IMR-90 (cell line): ENCODE measurements around the gene SAAL1. TPM values are rescaled to one million over a fixed set of nuclear protein-coding genes. Genes with fewer than 3 reads are reported as not detected.

Experiments used
- ATAC-seq: fragments of 200-7000 bp; cut with Tn5 transposase; 2 replicates; pipeline ENCODE4 v1.9.1; 2020; ENCODE audit warnings: low read depth, mild to moderate bottlenecking, moderate library complexity
- BruUV-seq: library from RNA; stranded (reverse); fragments of 400-500 nt; replicated peaks from 2 replicates; lab custom pipeline; 2021; lab: Mats Ljungman, UMichigan
- CTCF ChIA-PET: fragments of 300-600 bp; formaldehyde crosslinking; extraction: SDS; loops from one replicate; lab custom pipeline; 2021; ENCODE audit warnings: antibody characterized with exemption; lab: Yijun Ruan, JAX
- POLR2A ChIA-PET: fragments of 300-600 bp; sonication (Branson Sonifier 250); formaldehyde crosslinking; loops from one replicate; lab custom pipeline; 2022; ENCODE audit warnings: antibody characterized with exemption; ENCODE audit not compliant: unreplicated experiment; lab: Charles Lee
- DNase-seq: peaks from one replicate; pipeline ENCODE4 v3.0.0; 2013
- H2AFZ ChIP-seq: replicated peaks from 2 replicates; pipeline ENCODE3; 2013; ENCODE audit warnings: low read length, mild to moderate bottlenecking; ENCODE audit not compliant: poor library complexity
- H2AK5ac ChIP-seq: 2 replicates; pipeline ENCODE4 v1.6.1; 2013; ENCODE audit warnings: low read depth, low read length, inconsistent platforms
- H2AK9ac ChIP-seq: replicated peaks from 2 replicates; pipeline ENCODE3; 2013; ENCODE audit warnings: mild to moderate bottlenecking, low read depth, low read length, moderate library complexity; ENCODE audit not compliant: poor library complexity
- H2BK120ac ChIP-seq: 2 replicates; pipeline ENCODE4 v1.6.1; 2013; ENCODE audit warnings: low read depth, low read length, inconsistent platforms
- H2BK15ac ChIP-seq: 3 replicates; pipeline ENCODE4 v1.6.1; 2013; ENCODE audit warnings: low read depth, low read length, inconsistent platforms
- H2BK20ac ChIP-seq: 2 replicates; pipeline ENCODE4 v1.6.1; 2013; ENCODE audit warnings: low read depth, mild to moderate bottlenecking, inconsistent platforms, low read length, moderate library complexity
- H2BK5ac ChIP-seq: 2 replicates; pipeline ENCODE4 v1.6.1; 2013; ENCODE audit warnings: mild to moderate bottlenecking, low read depth, low read length, inconsistent platforms; ENCODE audit not compliant: poor library complexity, severe bottlenecking
- H3K14ac ChIP-seq: replicated peaks from 2 replicates; pipeline ENCODE4 v1.6.1; 2013; ENCODE audit warnings: low read depth, low read length, inconsistent platforms
- H3K18ac ChIP-seq: 2 replicates; pipeline ENCODE4 v1.6.1; 2013; ENCODE audit warnings: low read depth, low read length, control low read depth
- H3K23ac ChIP-seq: 2 replicates; pipeline ENCODE4 v1.6.1; 2013; ENCODE audit warnings: low read depth, low read length, inconsistent platforms
- H3K27ac ChIP-seq: 2 replicates; pipeline ENCODE4 v1.5.1; 2013; ENCODE audit warnings: mild to moderate bottlenecking, control low read depth, low read length; ENCODE audit not compliant: insufficient read depth
- H3K27me3 ChIP-seq: 2 replicates; pipeline ENCODE4 v1.6.1; 2013; ENCODE audit warnings: low read length; ENCODE audit not compliant: control insufficient read depth, insufficient read depth
- H3K36me3 ChIP-seq: 2 replicates; pipeline ENCODE4 v1.6.1; 2013; ENCODE audit warnings: low read length, mixed read lengths; ENCODE audit not compliant: control insufficient read depth, insufficient read depth
- H3K4ac ChIP-seq: 2 replicates; pipeline ENCODE4 v1.6.1; 2013; ENCODE audit warnings: low read depth, low read length, inconsistent platforms
- H3K4me1 ChIP-seq: 2 replicates; pipeline ENCODE4 v1.6.1; 2013; ENCODE audit warnings: low read length, mixed read lengths; ENCODE audit not compliant: control insufficient read depth, insufficient read depth
- H3K4me2 ChIP-seq: 2 replicates; pipeline ENCODE4 v1.6.1; 2013; ENCODE audit warnings: low read depth, mild to moderate bottlenecking, control low read depth, low read length, moderate library complexity
- H3K4me3 ChIP-seq: 2 replicates; pipeline ENCODE4 v1.5.1; 2013; ENCODE audit warnings: low read depth, mild to moderate bottlenecking, control low read depth, low read length, moderate library complexity; ENCODE audit not compliant: insufficient read depth
- H3K56ac ChIP-seq: 2 replicates; pipeline ENCODE4 v1.6.1; 2013; ENCODE audit warnings: low read length, inconsistent platforms; ENCODE audit not compliant: insufficient read depth; ENCODE audit errors: extremely low read depth
- H3K79me1 ChIP-seq, 2 experiments: 2 replicates each; pipeline ENCODE4 v1.6.1; 2013; ENCODE audit warnings: low read length in 2 of 2, inconsistent platforms in 1 of 2, low read depth in 1 of 2
- H3K9ac ChIP-seq: 2 replicates; pipeline ENCODE4 v1.6.1; 2013; ENCODE audit warnings: low read depth, low read length, control low read depth
- H3K9me1 ChIP-seq: 2 replicates; pipeline ENCODE4 v1.6.1; 2013; ENCODE audit warnings: low read length, inconsistent platforms; ENCODE audit not compliant: insufficient read depth
- H3K9me3 ChIP-seq: 2 replicates; pipeline ENCODE4 v1.6.1; 2013; ENCODE audit warnings: low read length; ENCODE audit not compliant: control insufficient read depth, insufficient read depth
- H4K20me1 ChIP-seq: 2 replicates; pipeline ENCODE4 v1.6.1; 2013; ENCODE audit warnings: low read length, inconsistent platforms; ENCODE audit not compliant: insufficient read depth
- H4K5ac ChIP-seq: 2 replicates; pipeline ENCODE4 v1.6.1; 2013; ENCODE audit warnings: mild to moderate bottlenecking, low read depth, low read length, control low read depth
- H4K8ac ChIP-seq, 2 experiments: 2 replicates each; pipeline ENCODE4 v1.6.1; 2013; ENCODE audit warnings: low read depth in 2 of 2, low read length in 2 of 2, control low read depth in 1 of 2, inconsistent platforms in 1 of 2
- H4K91ac ChIP-seq: 2 replicates; pipeline ENCODE4 v1.6.1; 2013; ENCODE audit warnings: low read depth, low read length, inconsistent platforms; ENCODE audit not compliant: insufficient read depth
- BHLHE40 ChIP-seq: fragments of 150-350 bp; IDR thresholded peaks from 2 replicates; pipeline ENCODE4 v1.6.1; 2016; ENCODE audit warnings: mild to moderate bottlenecking, low read depth, low read length
- CEBPB ChIP-seq: IDR thresholded peaks from 2 replicates; pipeline ENCODE4 v1.6.1; 2012; ENCODE audit warnings: low read depth, low read length, improper control_type of control experiment
- CHD1 ChIP-seq: IDR thresholded peaks from 2 replicates; pipeline ENCODE4 v1.6.1; 2012; ENCODE audit warnings: low read depth, low read length, improper control_type of control experiment
- FOS ChIP-seq: fragments of 150-350 bp; IDR thresholded peaks from 2 replicates; pipeline ENCODE4 v1.6.1; 2016; ENCODE audit warnings: low read depth, low read length
- MAFK ChIP-seq: IDR thresholded peaks from 2 replicates; pipeline ENCODE4 v1.6.1; 2012; ENCODE audit warnings: low read depth, low read length, improper control_type of control experiment
- MAZ ChIP-seq: IDR thresholded peaks from 2 replicates; pipeline ENCODE4 v1.6.1; 2012; ENCODE audit warnings: low read depth, mild to moderate bottlenecking, low read length, improper control_type of control experiment, moderate library complexity, borderline replicate concordance
- MXI1 ChIP-seq: IDR thresholded peaks from 2 replicates; pipeline ENCODE4 v1.6.1; 2012; ENCODE audit warnings: low read depth, mild to moderate bottlenecking, low read length, moderate library complexity, borderline replicate concordance
- NFE2L2 ChIP-seq: fragments of 150-350 bp; IDR thresholded peaks from 2 replicates; pipeline ENCODE4 v1.6.1; 2016; ENCODE audit warnings: low read depth, mild to moderate bottlenecking, low read length
- POLR2A ChIP-seq: IDR thresholded peaks from 2 replicates; pipeline ENCODE4 v1.6.1; 2012; ENCODE audit warnings: mild to moderate bottlenecking, low read depth, low read length
- RAD21 ChIP-seq: IDR thresholded peaks from 2 replicates; pipeline ENCODE4 v1.6.1; 2012; ENCODE audit warnings: low read length, improper control_type of control experiment
- RCOR1 ChIP-seq: IDR thresholded peaks from 2 replicates; pipeline ENCODE4 v1.6.1; 2012; ENCODE audit warnings: mild to moderate bottlenecking, low read length, improper control_type of control experiment; ENCODE audit not compliant: insufficient replicate concordance
- RFX5 ChIP-seq: IDR thresholded peaks from 2 replicates; pipeline ENCODE4 v1.8.0; 2012; ENCODE audit warnings: low read depth, mild to moderate bottlenecking, low read length, moderate library complexity
- SMC3 ChIP-seq: fragments of 150-350 bp; IDR thresholded peaks from 2 replicates; pipeline ENCODE4 v1.6.1; 2016; ENCODE audit warnings: low read depth, mild to moderate bottlenecking, antibody characterized with exemption, low read length, moderate library complexity
- WGBS, 2 experiments: methylation state at CpG; one replicate each; pipeline versions ENCODE4 v1.1.5 to v1.1.7; 2013; ENCODE audit warnings: missing lambda C conversion rate in 2 of 2; ENCODE audit not compliant: insufficient read length in 1 of 2; ENCODE audit errors: extremely low coverage in 2 of 2; 5-methylcytosine and 5-hydroxymethylcytosine counted together
- dilution Hi-C: fragments of 300-500 bp; cut with HindIII; formaldehyde crosslinking; loops from one replicate; pipeline ENCODE4 v1.14.3; 2018; ENCODE audit warnings: low sequenced_read_pairs; ENCODE audit not compliant: unreplicated experiment
- in situ Hi-C: fragments of 300-500 bp; cut with MboI; formaldehyde crosslinking; loops from 3 replicates; pipeline ENCODE4 v1.14.3; 2019; ENCODE audit warnings: low sequenced_read_pairs, inconsistent platforms, mixed read lengths
- intact Hi-C: fragments of 100-400 bp; cut with micrococcal nuclease; formaldehyde crosslinking; loops from 2 replicates; pipeline ENCODE4 v1.10.0; 2022
- polyA plus RNA-seq, 3 experiments: library from polyadenylated mRNA; depleted of rRNA; stranded (reverse); fragments of >200 nt; gene quantifications; 2 replicates each; pipeline ENCODE4 v1.2.3, GENCODE V29; 2012; ENCODE audit warnings: low replicate concordance in 1 of 3
- total RNA-seq: library from RNA; depleted of rRNA; stranded (reverse); fragments of >200 nt; gene quantifications from 2 replicates; pipeline ENCODE4 v1.2.3, GENCODE V29; 2012
- TF ChIP-seq, protein P1 (sequence below): fragments of 150-350 bp; IDR thresholded peaks from 2 replicates; pipeline ENCODE4 v1.6.1; 2016; ENCODE audit warnings: low read depth, mild to moderate bottlenecking, low read length, moderate library complexity, borderline replicate concordance
- TF ChIP-seq, protein P2 (sequence below): conservative IDR thresholded peaks from 2 replicates; pipeline ENCODE4 v1.5.1; 2012; ENCODE audit warnings: mild to moderate bottlenecking, low read depth, low read length, improper control_type of control experiment
- TF ChIP-seq, protein P3 (sequence below): fragments of 150-350 bp; IDR thresholded peaks from 2 replicates; pipeline ENCODE4 v1.6.1; 2017; ENCODE audit warnings: mild to moderate bottlenecking, antibody characterized with exemption, low read length, low read depth

Gene SAAL1
- total and polyA plus RNA-seq, 2 of the 4 experiments (the other 2 are of a cell fraction): 12.5 to 12.8 TPM

DNA sequence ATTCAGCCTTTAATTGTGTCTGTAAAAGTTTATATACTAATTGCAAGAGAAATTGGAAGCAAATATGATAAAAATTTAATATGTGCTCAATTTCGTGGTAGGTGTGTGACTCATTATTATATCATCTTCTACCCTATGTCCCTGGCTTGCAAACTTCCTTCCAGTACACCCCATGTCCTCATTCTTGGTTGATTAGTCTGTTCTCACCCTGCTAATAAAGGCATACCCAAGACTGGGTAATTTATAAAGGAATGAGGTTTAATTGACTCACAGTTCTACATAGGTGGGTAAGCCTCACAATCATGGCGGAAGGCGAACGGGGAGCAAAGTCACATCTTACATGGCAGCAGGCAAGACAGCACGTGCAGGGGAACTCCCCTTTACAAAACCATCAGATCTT lies 38.4 kb upstream of the SAAL1 start:
- H2BK20ac ChIP-seq: no peak overlapping the region
- H3K9ac ChIP-seq: no peak overlapping the region
- no peaks in the 10 kb centered on the region for H4K20me1 ChIP-seq
- H3K4me2 ChIP-seq: no peak overlapping the region
- H2BK5ac ChIP-seq: no peak overlapping the region
- no peaks in the 10 kb centered on the region for H3K9me3 ChIP-seq
- in situ Hi-C loops: no loop called here
- no peak overlapping the region for H3K56ac ChIP-seq
- H3K18ac ChIP-seq: no peak overlapping the region
- no peak overlapping the region for H3K4ac ChIP-seq
- H4K8ac ChIP-seq: no peak overlapping the region
- no peak overlapping the region for H2AK9ac ChIP-seq
- WGBS, 2 experiments: no CpG with 5 or more reads among the region's 5 CpGs
- no peak for ATAC-seq
- H3K27me3 ChIP-seq: no peaks in the 10 kb centered on the region
- no peak overlapping the region for H4K5ac ChIP-seq
- H3K4me1 ChIP-seq: no peaks in the 10 kb centered on the region
- ChIA-PET CTCF (no interaction called here), POLR2A (no interaction called here)
- no peak overlapping the region for H2AFZ ChIP-seq
- no peak overlapping the region for H4K91ac ChIP-seq
- no peak overlapping the region for H2BK15ac ChIP-seq
- no peaks in the 10 kb centered on the region for H3K9me1 ChIP-seq
- H3K4me3 ChIP-seq: no peak overlapping the region
- intact Hi-C loops: loop anchor here (2.0 kb wide), 1 partner anchor 151 kb away; no protein-coding TSS in a partner anchor
- H2BK120ac ChIP-seq: no peak overlapping the region
- BruUV-seq: no TSS peak
- no peak for TF ChIP-seq RAD21
- TF ChIP-seq MXI1: no peak
- no peak for TF ChIP-seq FOS
- TF ChIP-seq, protein P1, sequence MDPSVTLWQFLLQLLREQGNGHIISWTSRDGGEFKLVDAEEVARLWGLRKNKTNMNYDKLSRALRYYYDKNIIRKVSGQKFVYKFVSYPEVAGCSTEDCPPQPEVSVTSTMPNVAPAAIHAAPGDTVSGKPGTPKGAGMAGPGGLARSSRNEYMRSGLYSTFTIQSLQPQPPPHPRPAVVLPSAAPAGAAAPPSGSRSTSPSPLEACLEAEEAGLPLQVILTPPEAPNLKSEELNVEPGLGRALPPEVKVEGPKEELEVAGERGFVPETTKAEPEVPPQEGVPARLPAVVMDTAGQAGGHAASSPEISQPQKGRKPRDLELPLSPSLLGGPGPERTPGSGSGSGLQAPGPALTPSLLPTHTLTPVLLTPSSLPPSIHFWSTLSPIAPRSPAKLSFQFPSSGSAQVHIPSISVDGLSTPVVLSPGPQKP: no peak
- TF ChIP-seq MAZ: no peak
- TF ChIP-seq CHD1: no peak
- TF ChIP-seq SMC3: no peak
- no peak for TF ChIP-seq MAFK
- no peak for TF ChIP-seq RFX5
- TF ChIP-seq, protein P2, sequence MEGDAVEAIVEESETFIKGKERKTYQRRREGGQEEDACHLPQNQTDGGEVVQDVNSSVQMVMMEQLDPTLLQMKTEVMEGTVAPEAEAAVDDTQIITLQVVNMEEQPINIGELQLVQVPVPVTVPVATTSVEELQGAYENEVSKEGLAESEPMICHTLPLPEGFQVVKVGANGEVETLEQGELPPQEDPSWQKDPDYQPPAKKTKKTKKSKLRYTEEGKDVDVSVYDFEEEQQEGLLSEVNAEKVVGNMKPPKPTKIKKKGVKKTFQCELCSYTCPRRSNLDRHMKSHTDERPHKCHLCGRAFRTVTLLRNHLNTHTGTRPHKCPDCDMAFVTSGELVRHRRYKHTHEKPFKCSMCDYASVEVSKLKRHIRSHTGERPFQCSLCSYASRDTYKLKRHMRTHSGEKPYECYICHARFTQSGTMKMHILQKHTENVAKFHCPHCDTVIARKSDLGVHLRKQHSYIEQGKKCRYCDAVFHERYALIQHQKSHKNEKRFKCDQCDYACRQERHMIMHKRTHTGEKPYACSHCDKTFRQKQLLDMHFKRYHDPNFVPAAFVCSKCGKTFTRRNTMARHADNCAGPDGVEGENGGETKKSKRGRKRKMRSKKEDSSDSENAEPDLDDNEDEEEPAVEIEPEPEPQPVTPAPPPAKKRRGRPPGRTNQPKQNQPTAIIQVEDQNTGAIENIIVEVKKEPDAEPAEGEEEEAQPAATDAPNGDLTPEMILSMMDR: no peak
- TF ChIP-seq, protein P3, sequence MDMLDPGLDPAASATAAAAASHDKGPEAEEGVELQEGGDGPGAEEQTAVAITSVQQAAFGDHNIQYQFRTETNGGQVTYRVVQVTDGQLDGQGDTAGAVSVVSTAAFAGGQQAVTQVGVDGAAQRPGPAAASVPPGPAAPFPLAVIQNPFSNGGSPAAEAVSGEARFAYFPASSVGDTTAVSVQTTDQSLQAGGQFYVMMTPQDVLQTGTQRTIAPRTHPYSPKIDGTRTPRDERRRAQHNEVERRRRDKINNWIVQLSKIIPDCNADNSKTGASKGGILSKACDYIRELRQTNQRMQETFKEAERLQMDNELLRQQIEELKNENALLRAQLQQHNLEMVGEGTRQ: no peak
- no peak for TF ChIP-seq BHLHE40
- no peak for TF ChIP-seq RCOR1
- TF ChIP-seq NFE2L2: no peak
- no peak for TF ChIP-seq POLR2A
- TF ChIP-seq CEBPB: no peak
- H3K36me3 ChIP-seq: no peaks in the 10 kb centered on the region
- no peaks in the 10 kb centered on the region for H3K79me1 ChIP-seq
- no peak overlapping the region for H3K23ac ChIP-seq
- no peak overlapping the region for H3K14ac ChIP-seq
- H2AK5ac ChIP-seq: no peak overlapping the region
- no peak overlapping the region for H3K27ac ChIP-seq
- DNase-seq: peak; percentile 7
- dilution Hi-C loops: no loop called here
